ENCODE measurements around the gene HIPK1. TPM values are rescaled to one million over a fixed set of nuclear protein-coding genes. Genes with fewer than 3 reads are reported as not detected.

The HIPK1 gene
- total and polyA plus RNA-seq, 10 of the 15 experiments (the other 5 are each of a cell fraction or from before 2014, with no cell fraction given) = 4.2 to 33.9 (median 11.4) TPM

GRCh38 chr1:113999799-114000198 lies 70.7 kb downstream of the HIPK1 start:
- BruUV-seq (replicated peaks) = no TSS peak
- CTCF ChIA-PET = interaction anchor here (0.8 kb wide), 1 partner anchor 283 kb away, joined by 3 read pairs; no protein-coding TSS in a partner anchor
- Histone ChIP-seq H3K27me3 (replicated peaks in 1 of 2; ENCODE audit: control insufficient read depth in 2 of 2, insufficient read depth in 2 of 2, low read length in 1 of 2) (no peaks in the 10 kb centered on the region), H3K4me1 (ENCODE audit: control insufficient read depth, insufficient read depth, low read length) (no peaks in the 10 kb centered on the region), H3K9ac (ENCODE audit: control insufficient read depth, insufficient read depth, low read length) (no peak overlapping the region), H3K36me3 (ENCODE audit: control insufficient read depth in 2 of 2, insufficient read depth in 2 of 2, low read length in 1 of 2) (no peaks in the 10 kb centered on the region), H2AFZ (ENCODE audit: control insufficient read depth, low read depth, low read length) (no peak overlapping the region), H3K4me3 (no peak overlapping the region), H3K9me3 (replicated peaks; ENCODE audit: control insufficient read depth, insufficient read depth, low read length) (peaks cover 3% of the 10 kb centered on the region; the same call in 2 of the 3 replicates), H3K27ac (ENCODE audit: control insufficient read depth, insufficient read depth) (no peak overlapping the region), H3K4me2 (ENCODE audit: control insufficient read depth, insufficient read depth) (no peak overlapping the region), H4K20me1 (ENCODE audit: control insufficient read depth, insufficient read depth) (no peaks in the 10 kb centered on the region), H3K79me2 (ENCODE audit: control insufficient read depth, insufficient read depth, low read length) (no peaks in the 10 kb centered on the region)
- FAIRE-seq (no peak), ATAC-seq (no peak), DNase-seq (ENCODE audit: low read depth, low spot score) (no peak)
- RAD21 ChIA-PET (ENCODE audit: unreplicated experiment) = no interaction called here
- POLR2A ChIA-PET = no interaction called here
- intact Hi-C loops (cut with micrococcal nuclease; ENCODE audit: unreplicated experiment) (no loop called here), in situ Hi-C loops (cut with MboI) (no loop called here)
- SMC1A ChIA-PET (ENCODE audit: uncharacterized antibody, unreplicated experiment) = interaction anchor here (0.7 kb wide), 1 partner anchor 36 kb away, joined by 3 read pairs; no protein-coding TSS in a partner anchor
- WGBS (ENCODE audit: insufficient coverage, insufficient replicate concordance, low lambda C conversion rate, missing lambda C conversion rate) = 55% methylated on average over 2 of the region's 2 CpGs
- TF ChIP-seq ZBTB33 (IDR thresholded peaks at IDR 0.05) (no peak), ZBED1 (IDR thresholded peaks at IDR 0.05; ENCODE audit: borderline replicate concordance) (no peak), TCF12 (IDR thresholded peaks at IDR 0.05; ENCODE audit: low read depth, low read length) (no peak), NR2C2 (IDR thresholded peaks at IDR 0.05; ENCODE audit: borderline replicate concordance, control insufficient read depth, insufficient read length, low read depth) (no peak), IRF5 (IDR thresholded peaks at IDR 0.05; ENCODE audit: borderline replicate concordance) (no peak), RELB (IDR thresholded peaks at IDR 0.05; ENCODE audit: low read depth) (no peak), PML (IDR thresholded peaks at IDR 0.05; ENCODE audit: low read length) (no peak)

Data from GM12878 (cell line).